Activated T-helper 1 cell treated with anti-CD3 and anti-CD28 coated beads, Interleukin-12 subunit alpha, Interleukin-12 subunit beta, Interleukin-2, Interleukin-4 antibody, amounts not matched to agents 30 ng/mL and 10 ng/mL and 1 ng/mL, durations not matched to agents 14 hours and 24 hours and 36 hours (primary cell): ENCODE measurements around the gene CCDC69. TPM values are rescaled to one million over a fixed set of nuclear protein-coding genes. Genes with fewer than 3 reads are reported as not detected.
"Not testable (repeated sequence)": the region's sequence is repeated elsewhere in the genome, so short reads cannot be mapped to it uniquely, and the experiment has no call there.

Experiments used
- DNase-seq: peaks from one replicate; pipeline ENCODE4 v3.0.0; 2021; ENCODE audit warnings: low spot score
- H3K27ac Mint-ChIP-seq: one replicate; pipeline ENCODE4 v1.8.0; 2021; ENCODE audit warnings: mild to moderate bottlenecking, mixed read lengths
- H3K27me3 Mint-ChIP-seq: one replicate; pipeline ENCODE4 v1.8.0; 2022; ENCODE audit warnings: mild to moderate bottlenecking, moderate library complexity, mixed read lengths; ENCODE audit not compliant: insufficient read depth
- H3K36me3 Mint-ChIP-seq: one replicate; pipeline ENCODE4 v1.8.0; 2021; ENCODE audit warnings: low read depth, mixed read lengths
- H3K4me1 Mint-ChIP-seq: one replicate; pipeline ENCODE4 v1.8.0; 2021; ENCODE audit warnings: low read depth, mixed read lengths
- H3K4me3 Mint-ChIP-seq: one replicate; pipeline ENCODE4 v1.8.0; 2021; ENCODE audit warnings: mild to moderate bottlenecking, moderate library complexity, mixed read lengths
- H3K9me3 Mint-ChIP-seq: one replicate; pipeline ENCODE4 v1.8.0; 2021; ENCODE audit warnings: mixed read lengths
- intact Hi-C: fragments of 100-400 bp; cut with micrococcal nuclease; formaldehyde crosslinking; loops from one replicate; pipeline ENCODE4 v1.15.1; 2024
- total RNA-seq: library from RNA; stranded (reverse); gene quantifications from 2 replicates; pipeline ENCODE4 v1.2.3, GENCODE V29; 2022

The CCDC69 gene
- total RNA-seq = 24.3 and 25.4 TPM in 2 replicates

- Mint-ChIP-seq H3K36me3 (peaks cover 22% of the 10 kb centered on the region), H3K4me1 (peaks cover 49% of the 10 kb centered on the region), H3K9me3 (no peaks in the 10 kb centered on the region), H3K27me3 (no peaks in the 10 kb centered on the region), H3K4me3 (peak within 1 kb of the TSS; percentile 77), H3K27ac (peak within 1 kb of the TSS; percentile 78)
- intact Hi-C loops = loop anchor here (1.0 to 5.0 kb wide), 8 partner anchors 9 to 94 kb away; no protein-coding TSS in a partner anchor
- DNase-seq = peak; percentile 43
Measured at GRCh38 chr5:151223447-151224264, at the start of gene CCDC69. Gene CCDC69, minus strand, starts transcription at chr5:151224092. Its CDS starts 122 bp downstream, at chr5:151223970.

- H3K27ac Mint-ChIP-seq = no peak overlapping the region
- H3K36me3 Mint-ChIP-seq = peaks cover 14% of the 10 kb centered on the region
- H3K4me3 Mint-ChIP-seq = no peak overlapping the region
- no peaks in the 10 kb centered on the region for H3K9me3 Mint-ChIP-seq
- no peaks in the 10 kb centered on the region for H3K4me1 Mint-ChIP-seq
- no peak for DNase-seq
- intact Hi-C loops = loop anchor here (5.0 kb wide), 1 partner anchor 176 kb away; the partner anchor contains the start of gene SLC36A1
- peaks cover 5% of the 10 kb centered on the region for H3K27me3 Mint-ChIP-seq
Measured at GRCh38 chr5:151271336-151271735, 47.4 kb upstream of the CCDC69 start.

- peaks cover 14% of the 10 kb centered on the region for H3K36me3 Mint-ChIP-seq
- H3K27me3 Mint-ChIP-seq = peaks cover 2% of the 10 kb centered on the region
- no peak overlapping the region for H3K4me3 Mint-ChIP-seq
- H3K9me3 Mint-ChIP-seq = no peaks in the 10 kb centered on the region
- H3K4me1 Mint-ChIP-seq = no peaks in the 10 kb centered on the region
- peak; percentile 12 for DNase-seq
- no peak overlapping the region for H3K27ac Mint-ChIP-seq
- intact Hi-C loops = loop anchor here (1.0 to 5.0 kb wide), 4 partner anchors 17 to 177 kb away; partner anchors contain the start of genes GM2A and SLC36A1
Measured at GRCh38 chr5:151270599-151270998, 46.7 kb upstream of the CCDC69 start.

GRCh38 chr5:151267491-151268260 lies 43.8 kb upstream of the CCDC69 start:
- no peak for DNase-seq
- Mint-ChIP-seq H3K4me1 (peaks cover 13% of the 10 kb centered on the region), H3K9me3 (no peaks in the 10 kb centered on the region), H3K27ac (peak overlapping the region; percentile 1), H3K4me3 (no peak overlapping the region), H3K36me3 (peaks cover 33% of the 10 kb centered on the region), H3K27me3 (no peaks in the 10 kb centered on the region)
- intact Hi-C loops = no loop called here

- Mint-ChIP-seq H3K4me3 (no peak overlapping the region), H3K9me3 (no peaks in the 10 kb centered on the region), H3K4me1 (peaks cover 13% of the 10 kb centered on the region), H3K27me3 (no peaks in the 10 kb centered on the region), H3K36me3 (peaks cover 43% of the 10 kb centered on the region), H3K27ac (peak overlapping the region; percentile 84)
- intact Hi-C loops = loop anchor here (1.0 kb wide), 1 partner anchor 11 kb away; the partner anchor contains the start of gene GM2A
- no peak for DNase-seq
Measured at GRCh38 chr5:151264113-151264512, 40.2 kb upstream of the CCDC69 start.

GRCh38 chr5:151262532-151262931 lies 38.6 kb upstream of the CCDC69 start:
- DNase-seq = no peak
- peaks cover 18% of the 10 kb centered on the region for H3K4me1 Mint-ChIP-seq
- H3K9me3 Mint-ChIP-seq = no peaks in the 10 kb centered on the region
- no peak overlapping the region for H3K27ac Mint-ChIP-seq
- peaks cover 38% of the 10 kb centered on the region for H3K36me3 Mint-ChIP-seq
- intact Hi-C loops = no loop called here
- H3K27me3 Mint-ChIP-seq = no peaks in the 10 kb centered on the region
- no peak overlapping the region for H3K4me3 Mint-ChIP-seq

- no peak overlapping the region for H3K27ac Mint-ChIP-seq
- peaks cover 28% of the 10 kb centered on the region for H3K36me3 Mint-ChIP-seq
Measured at GRCh38 chr5:151259931-151260330, 36.0 kb upstream of the CCDC69 start.

GRCh38 chr5:151258816-151259215 lies 34.9 kb upstream of the CCDC69 start:
- no peak overlapping the region for H3K4me3 Mint-ChIP-seq
- peaks cover 19% of the 10 kb centered on the region for H3K36me3 Mint-ChIP-seq
- no peak overlapping the region for H3K27ac Mint-ChIP-seq
- no peaks in the 10 kb centered on the region for H3K9me3 Mint-ChIP-seq
- no peaks in the 10 kb centered on the region for H3K27me3 Mint-ChIP-seq
- H3K4me1 Mint-ChIP-seq = peaks cover 24% of the 10 kb centered on the region
- no peak for DNase-seq
- intact Hi-C loops = no loop called here

More at GRCh38 chr5:151259931-151260330, 36.0 kb upstream of the CCDC69 start:
- no peak for DNase-seq
- Mint-ChIP-seq H3K4me3 (no peak overlapping the region), H3K9me3 (no peaks in the 10 kb centered on the region), H3K27me3 (no peaks in the 10 kb centered on the region), H3K4me1 (peaks cover 23% of the 10 kb centered on the region)
- intact Hi-C loops = no loop called here

- peaks cover 14% of the 10 kb centered on the region for H3K36me3 Mint-ChIP-seq
- H3K4me1 Mint-ChIP-seq = peaks cover 24% of the 10 kb centered on the region
- H3K4me3 Mint-ChIP-seq = no peak overlapping the region
- no peaks in the 10 kb centered on the region for H3K27me3 Mint-ChIP-seq
- DNase-seq = no peak
- intact Hi-C loops = no loop called here
- H3K9me3 Mint-ChIP-seq = no peaks in the 10 kb centered on the region
- no peak overlapping the region for H3K27ac Mint-ChIP-seq
Measured at GRCh38 chr5:151258201-151258611, 34.3 kb upstream of the CCDC69 start.

- Mint-ChIP-seq H3K27me3 (no peaks in the 10 kb centered on the region), H3K4me1 (peaks cover 26% of the 10 kb centered on the region), H3K4me3 (no peak overlapping the region), H3K9me3 (no peaks in the 10 kb centered on the region), H3K36me3 (peaks cover 11% of the 10 kb centered on the region), H3K27ac (no peak overlapping the region)
- intact Hi-C loops = no loop called here
- no peak for DNase-seq
Measured at GRCh38 chr5:151257731-151258181, 33.9 kb upstream of the CCDC69 start.

GRCh38 chr5:151255621-151256286 lies 31.9 kb upstream of the CCDC69 start:
- no peak overlapping the region for H3K27ac Mint-ChIP-seq
- no peaks in the 10 kb centered on the region for H3K27me3 Mint-ChIP-seq
- H3K9me3 Mint-ChIP-seq = no peaks in the 10 kb centered on the region
- DNase-seq = no peak
- peaks cover 41% of the 10 kb centered on the region for H3K4me1 Mint-ChIP-seq
- no peaks in the 10 kb centered on the region for H3K36me3 Mint-ChIP-seq
- intact Hi-C loops = no loop called here
- no peak overlapping the region for H3K4me3 Mint-ChIP-seq

- H3K27ac Mint-ChIP-seq, H3K4me3 Mint-ChIP-seq, H3K9me3 Mint-ChIP-seq, H3K36me3 Mint-ChIP-seq, H3K27me3 Mint-ChIP-seq, DNase-seq: not testable (repeated sequence)
- intact Hi-C loops = loop anchor here (5.0 kb wide), 3 partner anchors 192 to 898 kb away; partner anchors contain the start of genes DCTN4, SLC36A1 and TCOF1
- H3K4me1 Mint-ChIP-seq = peaks cover 48% of the 10 kb centered on the region
Measured at GRCh38 chr5:151254990-151255389, 31.1 kb upstream of the CCDC69 start.
